ENCODE results near the gene PTPRM.

DNA sequence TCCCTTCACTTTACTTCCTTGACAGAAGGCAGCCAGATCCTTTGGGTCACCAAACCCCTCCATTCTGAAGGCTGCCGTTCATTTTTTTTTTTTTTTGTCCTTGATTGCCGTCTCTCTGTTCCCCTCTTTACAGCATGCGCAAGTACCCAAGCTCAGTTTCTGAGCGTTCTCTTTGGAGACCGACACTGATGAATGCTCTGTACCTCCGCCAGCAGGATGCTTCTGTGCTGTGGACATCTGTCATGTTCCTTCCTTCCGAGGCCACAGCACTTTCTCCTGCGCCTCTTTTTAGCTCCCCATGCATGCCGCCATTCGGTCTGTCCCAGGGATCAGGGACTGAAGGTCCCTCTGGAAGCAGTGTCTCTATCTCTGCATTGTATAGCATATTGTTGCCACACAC, 763.5 kb downstream of the PTPRM start:
- TF ChIP-seq, protein P1, sequence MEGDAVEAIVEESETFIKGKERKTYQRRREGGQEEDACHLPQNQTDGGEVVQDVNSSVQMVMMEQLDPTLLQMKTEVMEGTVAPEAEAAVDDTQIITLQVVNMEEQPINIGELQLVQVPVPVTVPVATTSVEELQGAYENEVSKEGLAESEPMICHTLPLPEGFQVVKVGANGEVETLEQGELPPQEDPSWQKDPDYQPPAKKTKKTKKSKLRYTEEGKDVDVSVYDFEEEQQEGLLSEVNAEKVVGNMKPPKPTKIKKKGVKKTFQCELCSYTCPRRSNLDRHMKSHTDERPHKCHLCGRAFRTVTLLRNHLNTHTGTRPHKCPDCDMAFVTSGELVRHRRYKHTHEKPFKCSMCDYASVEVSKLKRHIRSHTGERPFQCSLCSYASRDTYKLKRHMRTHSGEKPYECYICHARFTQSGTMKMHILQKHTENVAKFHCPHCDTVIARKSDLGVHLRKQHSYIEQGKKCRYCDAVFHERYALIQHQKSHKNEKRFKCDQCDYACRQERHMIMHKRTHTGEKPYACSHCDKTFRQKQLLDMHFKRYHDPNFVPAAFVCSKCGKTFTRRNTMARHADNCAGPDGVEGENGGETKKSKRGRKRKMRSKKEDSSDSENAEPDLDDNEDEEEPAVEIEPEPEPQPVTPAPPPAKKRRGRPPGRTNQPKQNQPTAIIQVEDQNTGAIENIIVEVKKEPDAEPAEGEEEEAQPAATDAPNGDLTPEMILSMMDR (IDR thresholded peaks at IDR 0.05) = no peak
- TF ChIP-seq TCF7L2 (IDR thresholded peaks at IDR 0.05; ENCODE audit: low read depth, low read length) (no peak), POLR2AphosphoS5 (IDR thresholded peaks at IDR 0.05; ENCODE audit: low read depth, low read length) (no peak), SIN3A (IDR thresholded peaks at IDR 0.05; ENCODE audit: borderline replicate concordance, insufficient read depth, low read depth, low read length) (no peak)
- TF ChIP-seq, protein P2, sequence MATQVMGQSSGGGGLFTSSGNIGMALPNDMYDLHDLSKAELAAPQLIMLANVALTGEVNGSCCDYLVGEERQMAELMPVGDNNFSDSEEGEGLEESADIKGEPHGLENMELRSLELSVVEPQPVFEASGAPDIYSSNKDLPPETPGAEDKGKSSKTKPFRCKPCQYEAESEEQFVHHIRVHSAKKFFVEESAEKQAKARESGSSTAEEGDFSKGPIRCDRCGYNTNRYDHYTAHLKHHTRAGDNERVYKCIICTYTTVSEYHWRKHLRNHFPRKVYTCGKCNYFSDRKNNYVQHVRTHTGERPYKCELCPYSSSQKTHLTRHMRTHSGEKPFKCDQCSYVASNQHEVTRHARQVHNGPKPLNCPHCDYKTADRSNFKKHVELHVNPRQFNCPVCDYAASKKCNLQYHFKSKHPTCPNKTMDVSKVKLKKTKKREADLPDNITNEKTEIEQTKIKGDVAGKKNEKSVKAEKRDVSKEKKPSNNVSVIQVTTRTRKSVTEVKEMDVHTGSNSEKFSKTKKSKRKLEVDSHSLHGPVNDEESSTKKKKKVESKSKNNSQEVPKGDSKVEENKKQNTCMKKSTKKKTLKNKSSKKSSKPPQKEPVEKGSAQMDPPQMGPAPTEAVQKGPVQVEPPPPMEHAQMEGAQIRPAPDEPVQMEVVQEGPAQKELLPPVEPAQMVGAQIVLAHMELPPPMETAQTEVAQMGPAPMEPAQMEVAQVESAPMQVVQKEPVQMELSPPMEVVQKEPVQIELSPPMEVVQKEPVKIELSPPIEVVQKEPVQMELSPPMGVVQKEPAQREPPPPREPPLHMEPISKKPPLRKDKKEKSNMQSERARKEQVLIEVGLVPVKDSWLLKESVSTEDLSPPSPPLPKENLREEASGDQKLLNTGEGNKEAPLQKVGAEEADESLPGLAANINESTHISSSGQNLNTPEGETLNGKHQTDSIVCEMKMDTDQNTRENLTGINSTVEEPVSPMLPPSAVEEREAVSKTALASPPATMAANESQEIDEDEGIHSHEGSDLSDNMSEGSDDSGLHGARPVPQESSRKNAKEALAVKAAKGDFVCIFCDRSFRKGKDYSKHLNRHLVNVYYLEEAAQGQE (IDR thresholded peaks at IDR 0.05; ENCODE audit: insufficient read depth in 1 of 2, low read depth in 2 of 2, low read length in 1 of 2) = no peak

Measured in Panc1 (cell line).